Erythroblast (primary cell): ENCODE measurements around the gene HLCS.

ENCODE experiments used
- GATA1 ChIP-seq: IDR thresholded peaks from 2 replicates; pipeline ENCODE4 v1.6.1; 2011; ENCODE audit warnings: low read depth, mild to moderate bottlenecking, control low read depth, low read length, moderate library complexity
- POLR2A ChIP-seq: IDR thresholded peaks from 2 replicates; pipeline ENCODE4 v1.6.1; 2011; ENCODE audit warnings: mild to moderate bottlenecking, low read length

DNA sequence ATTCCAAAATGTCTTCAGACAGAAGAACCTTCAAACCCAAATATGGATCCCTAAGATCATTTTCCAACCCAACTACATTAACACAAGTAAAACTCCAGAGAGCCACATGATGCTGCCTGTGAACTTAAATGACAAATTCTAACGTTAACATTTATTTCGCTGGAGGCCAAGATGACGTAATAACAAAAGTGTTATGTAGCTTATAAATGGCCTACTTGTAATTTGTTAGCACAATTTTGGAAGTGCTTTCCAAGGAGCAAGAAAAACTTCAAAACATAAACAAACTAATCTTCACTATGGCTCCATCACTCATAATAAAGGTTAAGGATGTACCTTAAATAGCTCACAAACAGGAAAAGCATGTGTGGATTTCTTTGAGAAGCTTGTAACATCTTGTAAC is 126.7 kb downstream of the HLCS start:
- TF ChIP-seq POLR2A (no peak), GATA1 (no peak)
